Measurements from ENCODE around the gene FGF4.
"Not testable (repeated sequence)": the region's sequence is repeated elsewhere in the genome, so short reads cannot be mapped to it uniquely, and the experiment has no call there.

Gene FGF4

GRCh38 chr11:69765498-69765995, 9.6 kb downstream of the FGF4 start:
- DNase-seq, result no peak

- DNase-seq, result not testable (repeated sequence)
Measured at GRCh38 chr11:69764918-69765317, 10.2 kb downstream of the FGF4 start.

- no peak for DNase-seq
Measured at GRCh38 chr11:69760319-69760718, 14.8 kb downstream of the FGF4 start.

GRCh38 chr11:69752890-69753289, 22.3 kb downstream of the FGF4 start:
- DNase-seq, result no peak

GRCh38 chr11:69750875-69751597, 24.1 kb downstream of the FGF4 start:
- no peak for DNase-seq

GRCh38 chr11:69750108-69750850, 24.9 kb downstream of the FGF4 start:
- no peak for DNase-seq

- no peak for DNase-seq
Measured at GRCh38 chr11:69748637-69749036, 26.5 kb downstream of the FGF4 start.

GRCh38 chr11:69746752-69747742, 28.1 kb downstream of the FGF4 start:
- DNase-seq, result no peak

- no peak for DNase-seq
Measured at GRCh38 chr11:69746140-69746539, 29.0 kb downstream of the FGF4 start.

- no peak for DNase-seq
Measured at GRCh38 chr11:69745201-69745600, 29.9 kb downstream of the FGF4 start.

- DNase-seq, result no peak
Measured at GRCh38 chr11:69744435-69744834, 30.7 kb downstream of the FGF4 start.

- no peak for DNase-seq
Measured at GRCh38 chr11:69734841-69735240, 40.3 kb downstream of the FGF4 start.

GRCh38 chr11:69734367-69734766, 40.8 kb downstream of the FGF4 start:
- no peak for DNase-seq

- no peak for DNase-seq
Measured at GRCh38 chr11:69732910-69733309, 42.2 kb downstream of the FGF4 start.

GRCh38 chr11:69731110-69731509, 44.0 kb downstream of the FGF4 start:
- no peak for DNase-seq

- DNase-seq, result no peak
Measured at GRCh38 chr11:69730500-69730899, 44.6 kb downstream of the FGF4 start.

GRCh38 chr11:69729252-69729651, 45.9 kb downstream of the FGF4 start:
- DNase-seq, result no peak

- DNase-seq, result no peak
Measured at GRCh38 chr11:69727266-69727665, 47.9 kb downstream of the FGF4 start.

GRCh38 chr11:69726481-69726880, 48.7 kb downstream of the FGF4 start:
- DNase-seq, result no peak

- DNase-seq, result no peak
Measured at GRCh38 chr11:69726019-69726418, 49.1 kb downstream of the FGF4 start.

- no peak for DNase-seq
Measured at GRCh38 chr11:69721745-69722144, 53.4 kb downstream of the FGF4 start.

- DNase-seq, result no peak
Measured at GRCh38 chr11:69721106-69721505, 54.0 kb downstream of the FGF4 start.
